Activated CD8-positive, alpha-beta memory T cell treated with anti-CD3 and anti-CD28 coated beads, Interleukin-2, amount 50 U/mL, for 1 hour (primary cell): ENCODE results near the gene SHPK.

Source experiments
- DNase-seq: peaks from one replicate; pipeline ENCODE4 v3.0.0-alpha.2; 2020; ENCODE audit errors: extremely low read depth

The SHPK gene

DNA sequence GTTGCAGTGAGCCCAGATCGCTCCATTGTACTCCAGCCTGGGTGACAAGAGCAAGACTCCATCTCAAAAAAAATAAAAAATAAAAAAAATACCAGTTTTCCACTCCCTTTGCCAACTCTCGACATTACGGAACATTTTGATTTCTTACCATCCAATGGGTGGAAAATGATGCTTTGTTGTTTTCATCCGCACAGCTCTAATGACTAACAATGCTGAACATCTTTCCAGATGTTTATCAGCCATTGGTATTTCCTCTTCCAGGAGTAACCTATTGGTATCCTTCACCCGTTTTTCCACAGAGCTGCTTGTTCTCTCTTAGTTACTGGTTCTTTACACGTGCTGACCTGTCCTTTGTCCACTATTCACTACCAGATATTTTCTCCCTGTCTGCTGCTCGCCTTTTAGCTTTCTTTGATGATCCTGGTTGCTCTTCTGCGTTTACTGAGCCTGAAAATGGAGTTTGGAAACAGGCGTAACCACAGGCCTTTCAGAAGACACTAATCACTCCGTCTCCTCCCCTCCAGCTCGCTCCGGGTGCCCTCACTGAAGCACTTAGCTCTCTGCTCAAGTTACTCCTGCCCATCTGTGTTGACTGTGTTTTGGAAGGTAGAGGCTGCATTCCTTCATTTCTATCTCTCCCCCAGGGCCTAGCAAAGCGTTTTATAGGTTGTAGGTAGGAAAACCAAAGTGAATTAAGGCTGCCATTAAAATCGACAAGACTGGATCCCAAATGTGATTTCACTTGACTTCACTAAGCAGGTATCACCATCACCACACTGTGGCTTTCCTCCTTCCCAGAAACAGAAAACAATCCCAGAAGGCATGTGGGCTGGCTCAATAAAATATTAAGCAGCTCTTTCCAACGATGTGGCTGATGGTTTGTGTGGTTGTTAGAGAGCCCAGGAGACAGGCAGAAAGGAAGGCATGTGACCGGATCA lies 8.9 kb downstream of the SHPK start:
- DNase-seq = no peak

DNA sequence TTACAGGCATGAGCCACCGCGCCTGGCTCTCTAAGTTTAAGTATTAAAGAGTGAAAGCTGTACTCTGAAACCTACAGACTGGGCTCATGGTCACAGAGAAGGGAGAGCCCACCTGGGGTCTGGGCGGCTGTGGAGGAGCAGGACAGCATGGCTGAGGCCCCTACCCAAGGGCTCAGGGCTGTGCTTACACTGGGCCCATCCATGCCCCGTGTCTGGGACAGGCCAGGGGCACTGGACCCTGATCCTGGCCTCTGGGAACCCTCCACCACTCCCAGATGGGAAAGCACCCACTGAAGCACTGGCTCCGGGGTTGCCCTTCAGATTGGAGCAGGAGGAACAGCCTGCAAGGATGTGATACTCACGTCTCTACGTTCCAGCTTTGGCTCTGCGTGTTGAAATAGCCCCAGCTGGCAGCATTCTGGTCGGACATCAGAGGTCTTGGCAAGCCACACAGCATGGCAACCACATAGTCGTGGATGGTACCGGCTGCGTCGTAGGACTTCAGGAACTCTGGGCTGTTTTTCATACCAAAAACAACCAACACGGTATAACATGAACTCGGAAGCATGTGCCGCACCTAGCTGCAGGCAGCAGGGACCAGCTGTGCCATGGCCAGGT lies 13.0 kb downstream of the SHPK start:
- no peak for DNase-seq

DNA sequence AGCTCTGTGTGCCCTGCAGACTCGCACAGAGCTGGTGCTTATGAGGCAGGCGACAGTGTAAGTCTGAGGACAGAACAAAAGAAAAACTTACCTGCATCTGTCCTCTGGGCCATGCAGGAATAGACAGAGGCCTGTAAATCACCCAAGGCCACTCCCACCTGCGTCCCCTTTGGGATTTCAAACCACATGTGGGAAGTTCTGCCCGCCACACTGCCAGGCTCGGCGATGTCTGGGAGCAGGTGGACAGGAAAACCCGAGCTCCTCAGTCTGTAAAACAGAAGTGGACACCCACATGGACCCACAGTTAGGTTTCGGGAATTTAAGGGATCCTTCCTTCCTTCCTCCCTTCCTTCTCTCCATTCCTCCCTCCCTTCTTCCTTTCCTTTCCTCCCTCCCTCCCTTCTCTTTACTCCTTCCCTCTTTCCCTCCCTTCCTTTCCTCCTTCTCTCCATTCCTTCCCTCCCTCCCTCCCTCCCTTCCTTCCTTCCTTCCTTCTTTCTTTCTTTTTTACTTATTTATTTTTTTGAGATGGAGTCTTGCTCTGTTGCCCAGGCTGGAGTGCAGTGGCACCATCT lies 14.8 kb downstream of the SHPK start:
- no peak for DNase-seq

DNA sequence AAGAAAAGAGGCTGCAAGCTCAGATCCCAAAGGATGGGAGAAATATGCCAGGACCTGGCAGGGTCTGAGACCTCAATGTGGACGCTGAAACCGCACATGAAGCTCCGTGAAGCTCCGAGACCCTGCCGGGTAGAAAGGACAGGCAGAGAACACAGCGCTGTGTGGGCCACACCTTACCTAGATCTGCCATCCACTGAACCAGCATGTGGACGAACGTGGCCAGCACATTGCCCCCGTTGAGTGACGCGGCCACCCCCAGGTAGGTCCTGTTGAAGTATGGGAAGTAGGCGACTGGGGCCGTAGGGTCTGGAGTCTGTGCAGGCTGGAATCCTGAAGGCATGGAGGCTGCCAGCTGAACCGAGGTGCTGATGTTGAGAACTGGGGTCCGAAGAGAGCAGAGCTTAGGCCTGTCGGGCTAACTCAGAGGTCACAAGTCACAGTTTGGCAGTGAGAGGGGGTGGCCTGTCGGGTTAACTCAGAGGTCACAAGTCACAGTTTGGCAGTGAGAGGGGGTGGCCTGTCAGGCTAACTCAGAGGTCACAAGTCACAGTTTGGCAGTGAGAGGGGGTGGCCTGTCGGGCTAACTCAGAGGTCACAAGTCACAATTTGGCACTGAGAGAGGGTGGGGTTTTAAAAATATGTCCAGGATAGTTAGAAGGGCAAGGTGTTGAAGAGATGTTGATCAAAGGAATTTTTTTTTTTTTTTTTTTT lies 20.7 kb downstream of the SHPK start:
- no peak for DNase-seq

DNA sequence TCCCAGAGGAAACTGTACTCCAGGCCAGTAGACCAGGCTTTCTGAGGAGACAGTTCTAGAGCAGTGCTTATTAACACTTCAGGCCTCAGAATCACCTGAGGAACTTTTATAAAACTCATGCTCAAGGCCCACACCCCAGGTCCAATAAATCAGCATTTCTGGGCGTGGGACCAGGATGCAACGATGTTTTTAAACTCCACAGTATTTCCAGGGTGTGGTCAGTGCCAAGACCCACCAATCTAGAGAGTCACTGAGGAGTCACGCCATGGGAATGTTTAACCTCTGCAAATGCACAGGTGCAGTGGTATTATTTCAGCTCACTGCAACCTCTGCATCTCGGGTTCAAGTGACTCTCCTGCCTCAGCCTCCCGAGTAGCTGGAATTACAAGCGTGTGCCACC lies 22.9 kb downstream of the SHPK start:
- DNase-seq = no peak

DNA sequence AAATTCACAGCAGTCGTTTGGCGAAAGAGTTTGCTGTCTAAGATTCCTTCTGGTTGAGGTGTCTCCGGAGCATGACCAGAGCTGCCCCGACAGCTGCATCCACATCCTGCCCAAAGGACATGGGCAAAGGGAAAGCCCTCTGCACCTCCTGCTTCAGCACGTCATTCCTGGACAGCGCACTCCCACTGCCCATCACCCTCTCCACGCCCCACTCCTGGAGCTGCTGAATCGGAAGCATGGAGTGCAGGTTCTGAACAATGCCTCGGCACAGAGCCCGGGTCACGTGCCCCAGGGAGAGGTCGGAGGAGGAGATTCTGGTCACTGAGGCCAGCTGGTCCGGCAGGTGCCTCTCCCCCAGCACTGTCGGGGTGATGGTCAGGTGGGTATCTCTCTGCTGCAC lies 25.5 kb downstream of the SHPK start:
- no peak for DNase-seq

DNA sequence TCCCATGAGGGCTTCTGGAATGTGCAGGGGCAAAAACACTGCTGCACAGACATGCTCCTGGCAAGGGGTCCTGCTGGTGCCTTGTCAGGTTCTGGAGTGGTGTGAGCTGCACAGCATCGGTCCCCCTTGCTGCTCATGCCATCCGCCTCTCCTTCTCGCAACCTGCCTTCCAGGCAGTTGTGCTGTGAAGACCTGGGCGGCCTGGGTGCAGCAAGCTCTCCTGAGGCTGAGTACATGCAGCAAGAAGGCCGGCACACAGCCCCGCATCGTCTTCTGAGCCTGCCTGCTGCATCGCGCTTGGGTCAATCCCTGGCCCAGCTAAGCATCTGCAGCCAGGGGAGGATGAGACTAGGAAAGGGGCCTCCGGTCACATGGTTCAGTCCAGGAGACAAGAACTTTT lies 26.4 kb downstream of the SHPK start:
- DNase-seq = no peak

DNA sequence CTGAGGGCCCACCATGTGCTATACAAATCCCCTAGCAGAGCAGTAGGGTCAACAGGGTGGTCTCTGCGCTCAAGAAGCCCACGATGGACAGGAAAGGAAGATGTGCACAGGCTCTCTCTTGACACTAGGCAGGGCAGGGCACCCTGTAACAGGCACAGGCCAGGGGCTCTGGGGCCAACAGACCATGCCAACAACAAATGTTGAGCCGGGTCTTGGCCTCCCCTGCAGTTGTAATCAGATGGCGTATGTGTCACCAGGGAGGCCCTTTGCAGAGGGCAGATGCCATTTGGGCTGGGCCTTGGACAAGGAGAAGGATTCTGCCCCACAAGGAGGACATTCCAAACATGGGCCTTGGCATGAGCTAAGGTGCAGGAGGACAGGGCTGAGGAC lies 32.2 kb downstream of the SHPK start:
- DNase-seq = no peak

DNA sequence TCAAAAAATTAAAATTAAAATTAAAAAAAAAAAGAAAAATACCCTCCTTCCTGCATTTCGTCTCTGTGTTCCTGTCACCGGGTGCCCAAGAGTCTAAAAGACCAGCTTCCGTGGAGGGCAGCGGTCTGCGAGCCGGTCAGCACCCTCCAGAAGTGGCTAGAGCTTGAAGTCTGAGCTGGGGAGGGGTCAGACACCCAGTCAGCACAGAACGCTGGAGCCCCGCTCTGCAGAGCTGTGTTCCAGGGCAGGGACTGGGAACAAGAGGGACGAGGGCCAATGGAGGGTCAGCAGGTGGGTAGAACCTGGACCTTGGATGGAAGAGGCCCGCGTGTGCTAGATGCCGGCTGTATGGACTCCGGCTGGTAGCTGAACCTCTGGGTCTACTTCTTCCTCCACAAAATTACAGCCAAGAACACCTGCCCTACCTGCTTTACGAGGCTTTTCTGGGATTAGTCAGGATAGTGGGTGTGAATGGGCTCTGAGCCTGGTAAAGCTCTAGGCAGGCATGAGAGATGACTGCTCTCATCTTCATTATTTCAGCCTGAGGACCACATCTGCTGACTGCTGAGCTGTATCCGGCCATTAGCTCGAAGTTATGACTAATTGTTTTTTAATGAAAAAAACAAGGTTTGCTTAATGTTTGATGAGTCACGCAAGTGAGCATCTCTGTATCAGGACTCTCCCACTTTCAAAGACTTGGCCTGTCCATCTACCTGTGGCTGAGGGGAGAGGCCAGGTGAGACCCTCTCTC lies 32.8 kb downstream of the SHPK start:
- no peak for DNase-seq

DNA sequence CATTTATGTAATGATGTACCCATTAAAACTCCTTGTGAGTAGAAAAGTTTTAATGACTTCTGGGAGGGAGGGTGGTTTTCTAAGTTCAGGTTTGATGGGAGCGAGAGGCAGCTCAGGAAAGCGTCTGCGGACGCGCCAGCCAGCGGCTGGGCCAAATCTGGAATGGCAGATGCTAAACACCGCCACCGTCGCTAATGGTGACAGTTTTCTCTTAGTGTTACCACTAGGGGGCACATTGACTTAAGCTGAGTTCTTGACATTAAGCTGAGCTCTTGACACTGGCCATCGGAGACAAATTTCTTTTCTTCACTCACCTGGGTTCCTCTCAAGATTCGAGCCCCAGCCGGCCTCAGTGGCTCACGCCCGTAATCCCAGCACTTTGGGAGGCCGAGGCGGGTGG lies 33.6 kb downstream of the SHPK start:
- no peak for DNase-seq

DNA sequence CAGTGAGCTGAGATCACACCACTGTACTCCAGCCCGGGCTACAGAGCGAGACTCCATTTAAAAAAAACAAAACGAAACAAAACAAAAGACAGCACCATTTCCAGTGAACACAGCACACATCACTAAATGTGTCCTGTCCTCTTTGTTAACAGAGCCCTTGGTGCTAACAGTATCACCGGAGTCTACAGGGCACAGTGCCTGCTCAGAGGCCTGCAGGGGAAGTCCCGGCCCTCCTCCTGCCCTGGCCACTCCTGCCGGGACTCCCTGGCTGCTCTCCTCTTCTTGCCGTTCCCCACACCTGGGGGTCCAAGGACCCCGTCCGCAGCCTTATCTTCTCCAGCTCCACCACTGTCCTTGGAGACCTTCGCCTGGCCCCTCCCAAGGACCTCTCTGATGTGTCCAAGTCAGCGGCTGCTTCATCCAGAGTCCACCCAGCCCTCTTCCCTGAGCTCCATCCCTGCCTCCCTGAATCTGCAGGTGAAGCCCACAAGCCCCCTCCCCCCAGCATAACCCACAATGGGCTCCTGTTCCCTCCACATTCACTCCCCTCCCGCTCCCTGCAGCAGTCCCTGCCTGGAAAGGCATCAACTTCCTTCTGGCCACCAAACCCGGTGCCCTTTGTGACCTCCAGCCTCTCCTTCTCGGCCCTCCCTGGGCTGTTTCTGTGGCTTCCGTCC lies 35.4 kb downstream of the SHPK start:
- no peak for DNase-seq

DNA sequence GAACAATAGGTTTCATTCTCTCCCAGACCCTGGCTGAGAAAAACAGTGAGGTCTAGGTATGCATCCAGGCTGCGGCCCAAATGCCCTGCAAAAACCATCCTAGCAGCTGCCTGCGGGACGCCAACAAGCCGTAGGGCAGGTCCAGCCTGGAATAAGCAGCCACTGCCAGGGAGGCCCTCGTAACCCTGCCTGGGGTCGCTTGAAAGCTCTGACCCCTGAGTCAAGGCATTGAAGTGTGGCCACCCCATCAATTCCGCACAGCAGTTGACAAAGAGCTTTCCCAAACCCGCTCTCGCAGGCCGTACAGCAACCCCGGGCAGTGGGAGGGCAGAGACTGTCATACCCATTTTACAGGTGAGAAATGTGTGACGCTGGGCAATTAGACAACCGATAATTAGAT lies 38.0 kb downstream of the SHPK start:
- no peak for DNase-seq

DNA sequence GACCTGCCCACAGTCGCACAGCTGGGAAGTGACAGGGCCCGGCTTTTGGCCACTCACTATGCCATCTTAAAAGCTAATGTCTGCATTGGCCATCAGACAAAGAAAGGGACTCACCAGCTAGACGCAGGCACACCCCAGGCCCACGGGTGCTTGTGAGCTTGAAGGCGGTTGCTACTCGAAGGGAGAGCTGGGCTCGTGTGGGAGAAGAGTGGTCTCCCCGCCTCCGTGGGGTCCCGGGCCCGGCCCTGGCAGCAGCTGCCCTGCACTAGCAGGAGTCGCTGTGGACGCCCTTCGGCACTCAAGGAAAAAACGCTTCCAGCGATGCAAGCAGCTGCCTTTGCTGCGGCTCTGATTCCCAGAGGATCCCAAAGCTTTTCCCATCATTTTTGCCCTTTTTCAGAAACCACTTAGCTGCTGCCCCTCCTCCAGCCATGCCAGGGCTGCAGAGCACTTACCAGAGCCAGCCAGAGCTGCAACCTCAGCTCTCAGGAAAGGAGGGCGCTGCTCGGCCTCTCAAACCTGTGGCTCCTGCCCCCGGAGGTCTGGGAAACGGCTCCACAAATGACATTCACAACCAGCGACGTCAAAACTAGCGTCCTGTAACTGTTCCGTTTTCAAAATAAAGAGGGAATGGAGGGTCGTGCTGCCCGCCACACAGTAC lies 39.1 kb downstream of the SHPK start:
- no peak for DNase-seq

DNA sequence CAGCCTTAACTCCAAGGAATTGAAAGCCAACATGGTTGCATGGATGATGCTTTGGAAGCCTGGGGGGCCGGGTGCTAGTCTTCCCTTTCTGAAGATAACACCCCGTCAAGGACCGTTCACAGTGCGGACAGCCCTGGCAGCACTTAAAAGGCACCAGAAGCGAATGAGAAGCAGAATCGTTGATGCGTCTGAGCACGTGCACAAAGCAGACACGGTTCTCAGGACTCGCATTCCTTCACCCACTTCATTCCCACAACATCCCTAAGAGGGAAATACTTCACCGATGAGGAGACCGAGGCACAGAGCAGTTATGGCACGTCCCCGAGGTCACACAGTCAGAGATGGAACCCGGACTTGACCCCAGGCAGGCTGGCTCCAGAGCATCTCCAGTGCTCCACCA lies 41.1 kb downstream of the SHPK start:
- DNase-seq = no peak

DNA sequence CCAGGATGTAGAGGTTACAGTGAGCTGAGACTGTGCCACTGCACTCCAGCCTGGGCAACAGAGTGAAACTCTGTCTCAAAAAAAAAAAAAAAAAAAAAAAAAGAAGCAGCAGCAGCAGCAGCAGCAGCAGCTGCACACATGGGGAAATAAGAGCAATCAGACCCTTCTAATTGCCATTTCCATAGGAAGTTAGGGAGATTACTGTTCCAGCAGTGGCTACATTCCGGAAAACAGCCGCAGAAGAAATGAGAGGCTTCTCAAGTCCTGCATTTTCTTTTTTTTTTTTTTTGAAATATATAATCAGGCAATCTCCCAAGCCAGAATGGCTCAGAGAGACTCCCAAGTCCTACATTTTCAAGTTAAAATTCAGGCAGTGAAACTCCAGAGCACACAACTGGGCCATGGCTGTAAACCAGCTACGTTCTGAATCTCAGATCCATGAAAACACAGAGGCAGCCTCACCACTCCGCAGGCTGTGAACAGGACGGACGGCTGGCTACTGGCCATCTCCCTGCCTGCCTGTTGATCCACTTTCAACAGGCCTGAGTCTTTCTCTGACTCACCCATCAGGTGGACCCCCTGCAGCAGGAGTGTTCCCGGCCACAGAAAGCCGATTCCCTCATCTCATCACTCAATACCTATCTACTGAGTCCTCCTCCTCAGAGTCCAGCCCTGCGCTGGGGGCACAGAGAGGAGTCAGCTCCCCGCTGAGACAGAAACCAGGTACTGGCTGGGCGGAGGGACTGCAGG lies 41.8 kb downstream of the SHPK start:
- DNase-seq = no peak

DNA sequence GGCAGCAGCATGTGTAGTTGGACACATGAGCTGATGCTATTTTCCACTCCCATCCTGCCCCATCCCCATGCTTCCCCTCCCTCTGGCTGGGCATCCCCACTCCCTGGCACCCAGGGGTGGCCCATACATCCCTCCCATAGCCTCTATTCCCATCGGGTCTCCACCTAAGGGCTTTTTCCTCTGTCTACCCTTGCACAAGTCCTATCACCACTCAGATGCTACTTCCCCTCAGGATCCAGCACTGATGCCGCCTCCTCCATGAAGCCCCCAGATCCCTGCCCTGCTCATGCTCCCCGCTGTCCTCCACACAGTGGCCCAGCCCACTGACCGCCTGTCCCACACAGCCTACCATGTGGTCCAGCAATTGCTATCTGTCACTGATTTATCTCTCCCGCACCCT lies 42.7 kb downstream of the SHPK start:
- no peak for DNase-seq

DNA sequence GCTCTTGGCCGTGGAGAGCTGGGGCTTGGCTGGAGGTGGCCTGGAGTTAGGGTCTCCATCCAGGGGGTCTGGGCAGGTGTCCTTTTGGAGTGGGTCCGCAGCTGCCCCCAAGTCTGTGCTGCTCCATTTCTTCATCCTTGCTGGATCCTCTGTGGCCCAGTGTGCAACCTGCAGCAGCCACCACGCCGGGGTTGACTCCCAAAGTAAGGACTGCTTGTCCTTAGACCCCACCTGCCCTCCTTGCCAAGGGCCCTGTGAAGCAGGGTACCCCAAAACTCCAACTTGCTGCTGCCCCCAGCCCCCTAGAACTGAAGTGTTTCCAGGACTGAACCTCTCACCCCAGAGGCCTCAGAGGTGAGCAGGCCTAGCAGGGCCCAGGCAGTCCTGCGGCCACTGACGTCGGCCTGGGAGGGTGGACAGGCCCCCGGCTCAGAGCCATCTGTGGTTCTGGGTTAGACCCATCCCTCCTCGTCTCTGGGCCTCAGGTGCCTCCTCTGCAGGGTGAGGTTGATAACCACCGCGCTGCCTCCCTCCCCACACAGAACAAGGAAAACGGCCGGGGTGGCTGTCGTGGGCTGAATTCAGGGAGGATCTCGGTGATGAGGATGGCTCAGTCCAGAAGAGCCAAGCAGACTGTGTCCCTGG lies 43.7 kb downstream of the SHPK start:
- DNase-seq = no peak

DNA sequence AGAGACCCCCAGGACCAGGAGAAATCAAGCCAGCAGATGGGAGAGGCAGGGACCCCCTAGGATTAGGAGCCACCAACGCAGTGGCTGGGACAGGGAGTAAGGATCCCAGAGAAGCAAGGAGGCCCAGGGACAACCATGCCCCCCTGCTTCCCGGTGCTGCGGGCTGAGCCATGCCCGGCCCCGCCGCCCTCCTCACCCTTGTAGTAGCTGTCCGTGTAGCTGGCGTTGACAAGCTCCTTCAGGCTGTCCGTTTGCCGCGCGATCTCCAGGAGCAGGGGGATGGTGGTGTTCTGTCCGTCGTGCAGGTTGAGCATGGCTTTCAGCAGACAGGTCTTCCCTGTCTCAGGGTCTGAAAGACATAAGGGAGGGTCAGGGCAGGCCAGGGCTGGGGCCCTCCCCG lies 45.3 kb downstream of the SHPK start:
- DNase-seq = no peak

DNA sequence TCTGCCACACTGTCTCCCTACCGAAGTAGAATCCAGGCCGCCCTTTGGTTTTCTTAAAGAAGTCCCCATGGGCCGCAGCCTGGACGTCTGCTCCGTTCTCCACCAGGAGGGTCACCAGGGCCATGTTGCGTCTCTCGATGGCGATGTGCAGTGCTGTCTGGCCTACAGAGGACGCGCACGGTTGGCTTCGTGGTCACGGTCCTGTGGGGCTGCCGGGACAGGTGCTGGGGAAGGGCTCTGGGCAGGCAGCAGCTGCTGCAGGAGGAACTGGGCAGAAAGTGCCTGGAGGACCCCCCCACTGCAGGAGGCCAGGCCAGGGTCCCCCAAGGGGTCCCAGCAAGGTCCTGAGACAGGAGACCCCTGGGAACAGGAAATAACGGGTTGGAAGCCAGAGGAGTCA lies 45.8 kb downstream of the SHPK start:
- no peak for DNase-seq
